Pancreas (tissue), 10 donors: Measurements from ENCODE around the gene TMEM9. TPM values are rescaled to one million over a fixed set of nuclear protein-coding genes. Genes with fewer than 3 reads are reported as not detected.
A peak's percentile ranks its signal among the peaks of the same experiment; 100 is the strongest.

Experiments used
- ATAC-seq, 4 donors: fragments of 200-7000 bp; cut with Tn5 transposase; one replicate each; pipeline versions ENCODE4 v1.8.0 to v1.9.1; 2020; ENCODE audit warnings: mild to moderate bottlenecking in 4 of 4, moderate library complexity in 4 of 4
- DNase-seq, 6 donors: peaks; one replicate each; pipeline ENCODE4 v3.0.0-alpha.2; 2020
- FAIRE-seq: peaks from 2 replicates; lab custom pipeline; 2012; peaks lifted over from hg19 to GRCh38; lab: Jason Lieb, UNC
- H3K27ac ChIP-seq, 4 donors: fragments of 200-600 bp; sonication (generic); 1 replicate in 3 of 4; 2 replicates in 1 of 4; pipeline versions ENCODE4 v1.5.0 to v1.8.0; 2020
- H3K27me3 ChIP-seq, 4 donors: fragments of 200-600 bp; one replicate each; pipeline ENCODE4 v1.8.0; 2021
- H3K36me3 ChIP-seq, 3 donors: fragments of 200-600 bp; sonication (generic) in 1 of 3; one replicate each; pipeline versions ENCODE4 v1.5.0 to v1.8.0; 2020 to 2021
- H3K4me1 ChIP-seq, 3 donors: fragments of 200-600 bp; one replicate each; pipeline ENCODE4 v1.8.0; 2021
- H3K4me3 ChIP-seq, 4 donors: fragments of 200-600 bp; sonication (generic) in 2 of 4; one replicate each; pipeline versions ENCODE4 v1.5.0 to v1.8.0; 2020 to 2021
- H3K9me3 ChIP-seq, 4 donors: fragments of 200-600 bp; one replicate each; pipeline ENCODE4 v1.8.0; 2021
- WGBS, 2 donors: extraction: QIAGEN DNeasy Blood & Tissue Kit; methylation state at CpG; one replicate each; pipeline ENCODE4 v1.1.7; 2013; 5-methylcytosine and 5-hydroxymethylcytosine counted together
- intact Hi-C, 3 donors: fragments of 100-400 bp; cut with DNase I; formaldehyde crosslinking; loops; one replicate each; pipeline versions ENCODE4 v1.11.1 to v1.14.2; 2022
- polyA plus RNA-seq, 2 donors: library from polyadenylated mRNA; stranded (reverse); fragments of 200-250 nt; gene quantifications; one replicate each; pipeline ENCODE4 v1.2.3, GENCODE V29; 2013
- total RNA-seq, 6 donors: library from RNA; stranded (reverse); fragmentation: NEBNext Ultra II Directional in 4 of 6; extraction: Animal tissue kit (Norgen Biotek cat#: 25700) in 4 of 6; gene quantifications; one replicate each; pipeline versions ENCODE4 v1.2.1 to v1.2.4, GENCODE V29; 2021 to 2023
- TF ChIP-seq, protein P1 (sequence below), 4 donors: fragments of 200-600 bp; sonication (generic) in 3 of 4; IDR thresholded peaks; one replicate each; pipeline versions ENCODE4 v1.5.0 to v1.8.0; 2021; ENCODE audit warnings: antibody characterized with exemption in 4 of 4
- donor health status: healthy with polysubstance abuse.
- donor health status: DM: no; HTN: no; CAD: no; lungs with moderate emphysema.
- donor health status: DM: no; HTN: no; CAD: no.
- donor health status: control.
- donor health status: control.
- donor health status: Bipolar disorder and iron deficiency.
- donor health status: DM: yes; HTN: yes; CAD: no.
- donor health status: DM: no; HTN: no; CAD: no.
- donor health status: DM: no; HTN: no; CAD: no.
- donor health status: DM: yes; HTN: yes; CAD: no.

The TMEM9 gene
- total and polyA plus RNA-seq, 8 donors = 21.3 to 87.7 (median 37.5) TPM

DNA sequence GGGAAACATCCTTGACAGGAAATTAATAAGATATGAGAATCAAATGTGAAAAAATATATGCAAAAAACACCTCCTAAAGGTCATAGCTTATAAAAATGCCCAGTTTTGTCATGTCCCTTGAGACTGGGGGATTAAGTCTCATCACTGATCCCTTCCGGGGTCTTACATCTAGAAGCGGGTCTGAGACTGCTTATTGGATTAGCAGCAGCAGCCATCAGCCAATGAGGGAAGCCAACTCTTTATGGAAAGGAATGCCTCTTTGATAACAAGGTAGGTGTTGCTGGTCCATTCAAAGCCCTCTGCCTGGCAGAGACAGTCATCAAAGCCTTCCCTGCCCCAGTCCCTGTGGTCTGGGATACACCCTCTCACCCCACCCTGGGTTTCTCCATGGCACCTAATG, 38.2 kb downstream of the TMEM9 start:
- no peaks in the 10 kb centered on the region for H3K27me3 ChIP-seq
- peaks cover 0 to 6% (median 2%) of the 10 kb centered on the region in 3 donors for H3K4me1 ChIP-seq
- H3K9me3 ChIP-seq = no peaks in the 10 kb centered on the region
- WGBS, 2 donors = 96 to 100% methylated on average over 2 of the region's 2 CpGs
- H3K27ac ChIP-seq = no peak overlapping the region
- ATAC-seq = no peak
- H3K4me3 ChIP-seq = no peak overlapping the region
- TF ChIP-seq, protein P1, sequence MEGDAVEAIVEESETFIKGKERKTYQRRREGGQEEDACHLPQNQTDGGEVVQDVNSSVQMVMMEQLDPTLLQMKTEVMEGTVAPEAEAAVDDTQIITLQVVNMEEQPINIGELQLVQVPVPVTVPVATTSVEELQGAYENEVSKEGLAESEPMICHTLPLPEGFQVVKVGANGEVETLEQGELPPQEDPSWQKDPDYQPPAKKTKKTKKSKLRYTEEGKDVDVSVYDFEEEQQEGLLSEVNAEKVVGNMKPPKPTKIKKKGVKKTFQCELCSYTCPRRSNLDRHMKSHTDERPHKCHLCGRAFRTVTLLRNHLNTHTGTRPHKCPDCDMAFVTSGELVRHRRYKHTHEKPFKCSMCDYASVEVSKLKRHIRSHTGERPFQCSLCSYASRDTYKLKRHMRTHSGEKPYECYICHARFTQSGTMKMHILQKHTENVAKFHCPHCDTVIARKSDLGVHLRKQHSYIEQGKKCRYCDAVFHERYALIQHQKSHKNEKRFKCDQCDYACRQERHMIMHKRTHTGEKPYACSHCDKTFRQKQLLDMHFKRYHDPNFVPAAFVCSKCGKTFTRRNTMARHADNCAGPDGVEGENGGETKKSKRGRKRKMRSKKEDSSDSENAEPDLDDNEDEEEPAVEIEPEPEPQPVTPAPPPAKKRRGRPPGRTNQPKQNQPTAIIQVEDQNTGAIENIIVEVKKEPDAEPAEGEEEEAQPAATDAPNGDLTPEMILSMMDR (IDR thresholded peaks at IDR 0.05) = no peak
- no peak for DNase-seq
- no peaks in the 10 kb centered on the region for H3K36me3 ChIP-seq
- FAIRE-seq = no peak
- intact Hi-C loops = loop anchor here in 1 of 3 donors (10.0 kb wide), 1 partner anchor 141 kb away; no protein-coding TSS in a partner anchor

DNA sequence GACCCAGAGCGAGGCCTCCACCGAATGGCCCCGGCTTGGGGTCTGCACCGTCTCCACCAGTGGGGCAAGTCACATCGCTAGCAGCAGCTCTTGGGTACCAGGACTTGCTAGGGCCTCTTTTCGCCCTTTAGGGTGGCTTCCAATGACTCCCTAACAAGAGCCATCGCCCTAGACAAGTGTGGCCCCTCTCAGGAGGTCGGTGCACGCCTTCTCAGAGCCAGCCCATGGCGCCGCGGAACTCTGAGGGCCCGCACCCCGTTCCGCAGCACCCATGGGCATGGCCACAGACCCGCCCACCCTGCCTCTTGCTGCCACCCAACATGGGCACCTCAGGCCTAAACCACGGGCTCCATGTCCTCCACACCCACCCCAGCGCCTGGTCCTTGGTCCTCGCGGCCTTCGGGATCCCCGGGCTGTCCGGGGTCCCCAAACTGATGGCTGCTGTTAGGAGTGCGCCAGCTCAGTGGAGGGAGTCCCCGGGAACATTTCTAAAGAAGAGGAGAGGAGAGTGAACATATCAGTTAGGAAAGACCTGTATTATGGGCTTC, 38.8 kb downstream of the TMEM9 start:
- ATAC-seq (no peak), FAIRE-seq (no peak), DNase-seq (no peak)
- intact Hi-C loops = loop anchor here in 1 of 3 donors (10.0 kb wide), 1 partner anchor 141 kb away; no protein-coding TSS in a partner anchor
- H3K4me1 ChIP-seq = peaks cover 0 to 6% (median 2%) of the 10 kb centered on the region in 3 donors
- 97 to 98% methylated on average over 25 of the region's 25 CpGs for WGBS, 2 donors
- no peaks in the 10 kb centered on the region for H3K36me3 ChIP-seq
- TF ChIP-seq, protein P1 (IDR thresholded peaks at IDR 0.05) = no peak
- H3K27ac ChIP-seq = no peak overlapping the region
- H3K4me3 ChIP-seq = peak overlapping the region in 2 of 4 donors; percentile 53 to 62
- no peaks in the 10 kb centered on the region for H3K9me3 ChIP-seq
- no peaks in the 10 kb centered on the region for H3K27me3 ChIP-seq

DNA sequence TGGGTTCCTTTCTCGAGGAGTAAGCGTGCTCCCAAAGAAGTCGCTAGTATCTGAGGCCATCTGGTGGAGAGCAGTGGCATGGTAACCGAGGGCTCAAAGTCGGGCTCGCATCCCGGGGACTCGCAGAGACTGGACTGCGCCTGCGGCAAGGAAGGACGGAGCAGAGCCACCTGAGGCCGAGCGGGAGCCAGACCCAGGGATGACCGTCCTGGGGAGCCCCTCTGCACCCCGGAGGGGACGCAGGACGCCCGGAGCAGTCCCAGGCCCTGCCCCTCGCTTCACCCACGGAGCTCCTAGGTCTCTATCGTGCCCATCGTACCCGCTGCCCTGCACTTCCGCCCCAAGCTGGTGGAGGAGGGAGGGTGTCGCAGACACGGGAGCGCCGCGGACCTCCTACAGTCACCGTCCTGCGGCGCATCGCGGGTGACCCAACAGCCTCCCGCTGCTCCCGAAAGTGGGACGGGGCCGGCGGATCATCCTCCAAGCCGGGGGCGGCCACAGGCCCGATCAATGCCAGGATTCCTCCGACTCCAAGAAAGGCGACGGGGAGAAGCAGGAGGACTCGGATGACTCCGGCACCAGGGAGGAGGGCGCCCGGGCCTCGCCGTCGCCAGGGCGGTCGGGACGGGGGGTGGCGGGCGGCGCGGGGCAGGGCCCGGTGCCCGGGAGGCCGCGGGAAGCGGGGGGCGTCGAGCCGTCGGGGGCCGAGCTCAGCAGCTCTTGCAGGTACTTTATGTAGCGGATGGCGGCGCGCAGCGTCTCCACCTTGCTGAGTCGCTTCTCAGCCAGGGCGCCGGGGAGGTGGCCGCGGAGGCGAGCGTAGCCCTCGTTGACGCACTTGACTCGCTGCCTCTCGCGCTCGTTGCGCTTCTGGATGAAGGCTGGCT, 39.8 kb downstream of the TMEM9 start:
- Histone ChIP-seq H3K27ac (peak overlapping the region in 3 of 4 donors; percentile 56 to 82 (median 72)), H3K27me3 (no peaks in the 10 kb centered on the region), H3K36me3 (no peaks in the 10 kb centered on the region), H3K4me3 (peak overlapping the region; percentile 31 to 74 (median 58)), H3K9me3 (no peaks in the 10 kb centered on the region), H3K4me1 (peaks cover 0 to 6% (median 2%) of the 10 kb centered on the region in 3 donors)
- DNase-seq (peak; percentile 88 to 96 (median 92)), FAIRE-seq (no peak), ATAC-seq (peak; percentile 94 to 98 (median 98))
- 7 to 15% methylated on average over 70 to 88 of the region's 88 CpGs for WGBS, 2 donors
- TF ChIP-seq, protein P1 (IDR thresholded peaks at IDR 0.05) = peak; percentile 67 to 75 (median 72)
- intact Hi-C loops = loop anchor here in 2 of 3 donors (5.0 to 10.0 kb wide), 2 partner anchors 140 to 142 kb away; no protein-coding TSS in a partner anchor

- peak overlapping the region in 1 of 4 donors; percentile 82 for H3K27ac ChIP-seq
- no peaks in the 10 kb centered on the region for H3K27me3 ChIP-seq
- WGBS, 2 donors = 33 to 37% methylated on average over 17 of the region's 17 CpGs
- TF ChIP-seq, protein P1 (IDR thresholded peaks at IDR 0.05) = no peak
- no peaks in the 10 kb centered on the region for H3K9me3 ChIP-seq
- H3K36me3 ChIP-seq = no peaks in the 10 kb centered on the region
- intact Hi-C loops = loop anchor here in 2 of 3 donors (5.0 to 10.0 kb wide), 2 partner anchors 139 to 141 kb away; no protein-coding TSS in a partner anchor
- FAIRE-seq (no peak), DNase-seq (no peak), ATAC-seq (no peak)
- H3K4me3 ChIP-seq = peak overlapping the region in 3 of 4 donors; percentile 53 to 74 (median 62)
- H3K4me1 ChIP-seq = peaks cover 0 to 6% (median 2%) of the 10 kb centered on the region in 3 donors
Observed at GRCh38 chr1:201113451-201114244, 40.6 kb downstream of the TMEM9 start.
